ENCODE data around the gene CHPF. TPM values are rescaled to one million over a fixed set of nuclear protein-coding genes. Genes with fewer than 3 reads are reported as not detected.
A peak's percentile ranks its signal among the peaks of the same experiment; 100 is the strongest.

The CHPF gene
- total RNA-seq, 1 experiment from 2014 or later = 228 TPM

GRCh38 chr2:219490600-219491130, 52.9 kb downstream of the CHPF start:
- Histone ChIP-seq H3K4me3 (replicated peaks in 1 of 2; ENCODE audit: low read depth in 1 of 2, low read length in 2 of 2) (no peak overlapping the region), H3K27ac (ENCODE audit: low read depth, low read length) (no peak overlapping the region), H4K20me1 (ENCODE audit: insufficient read depth) (no peaks in the 10 kb centered on the region), H3K79me2 (ENCODE audit: insufficient read depth, low read length) (no peaks in the 10 kb centered on the region), H2AFZ (ENCODE audit: low read depth, low read length, poor library complexity, severe bottlenecking) (no peak overlapping the region), H3K9me2 (ENCODE audit: insufficient read depth) (no peaks in the 10 kb centered on the region), H3K36me3 (ENCODE audit: control insufficient read depth in 1 of 2, insufficient read depth in 2 of 2, low read length in 2 of 2) (no peaks in the 10 kb centered on the region), H3K9ac (ENCODE audit: low read length) (no peak overlapping the region), H3K4me1 (ENCODE audit: control insufficient read depth in 1 of 2, insufficient read depth in 2 of 2, low read length in 2 of 2) (peaks cover 6 to 7% of the 10 kb centered on the region in 2 experiments), H3K27me3 (ENCODE audit: insufficient read depth, low read length) (no peaks in the 10 kb centered on the region), H3K4me2 (ENCODE audit: low read length) (no peak overlapping the region), H3K9me3 (ENCODE audit: control insufficient read depth in 1 of 2, insufficient read depth in 1 of 2, low read depth in 1 of 2, low read length in 2 of 2) (no peaks in the 10 kb centered on the region)
- ATAC-seq (no peak), DNase-seq (ENCODE audit: low read depth, low spot score) (no peak)
- RAD21 ChIA-PET (ENCODE audit: low non-redundant PET in 1 of 2, low total read pairs in 2 of 2, uncharacterized antibody in 2 of 2, unreplicated experiment in 2 of 2) = interaction anchor here in 1 of 2 experiments (1.6 kb wide), 1 partner anchor 39 kb away, joined by 3 read pairs; no protein-coding TSS in a partner anchor
- CTCF ChIA-PET = interaction anchor here (1.7 kb wide), 1 partner anchor 30 kb away, joined by 5 read pairs; no protein-coding TSS in a partner anchor
- intact Hi-C loops (cut with micrococcal nuclease) = no loop called here
- POLR2A ChIA-PET = no interaction called here
- BruUV-seq (replicated peaks) = no TSS peak
- TF ChIP-seq ZFX (IDR thresholded peaks at IDR 0.05) (no peak), MAX (IDR thresholded peaks at IDR 0.05) (no peak), ATF3 (IDR thresholded peaks at IDR 0.05) (no peak), ZNF274 (IDR thresholded peaks at IDR 0.05; ENCODE audit: low read depth, low read length) (no peak), SRF (IDR thresholded peaks at IDR 0.05; ENCODE audit: low read depth) (no peak)

GRCh38 chr2:219490186-219490585, 53.4 kb downstream of the CHPF start:
- Histone ChIP-seq H3K4me1 (ENCODE audit: control insufficient read depth in 1 of 2, insufficient read depth in 2 of 2, low read length in 2 of 2) (peaks cover 2 to 3% of the 10 kb centered on the region in 2 experiments; a peak in 3 of 4 replicates), H3K4me2 (ENCODE audit: low read length) (no peak overlapping the region), H3K9me3 (ENCODE audit: control insufficient read depth in 1 of 2, insufficient read depth in 1 of 2, low read depth in 1 of 2, low read length in 2 of 2) (no peaks in the 10 kb centered on the region), H3K27me3 (ENCODE audit: insufficient read depth, low read length) (no peaks in the 10 kb centered on the region), H3K9ac (ENCODE audit: low read length) (no peak overlapping the region), H3K36me3 (ENCODE audit: control insufficient read depth in 1 of 2, insufficient read depth in 2 of 2, low read length in 2 of 2) (no peaks in the 10 kb centered on the region), H3K79me2 (ENCODE audit: insufficient read depth, low read length) (no peaks in the 10 kb centered on the region), H3K27ac (ENCODE audit: low read depth, low read length) (no peak overlapping the region), H3K9me2 (ENCODE audit: insufficient read depth) (no peaks in the 10 kb centered on the region), H2AFZ (ENCODE audit: low read depth, low read length, poor library complexity, severe bottlenecking) (no peak overlapping the region), H3K4me3 (replicated peaks in 1 of 2; ENCODE audit: low read depth in 1 of 2, low read length in 2 of 2) (no peak overlapping the region), H4K20me1 (ENCODE audit: insufficient read depth) (no peaks in the 10 kb centered on the region)
- TF ChIP-seq EZH2phosphoT487 (IDR thresholded peaks at IDR 0.05; ENCODE audit: borderline replicate concordance) (no peak), CTCF (IDR thresholded peaks at IDR 0.05 in 2 of 3, conservative IDR thresholded peaks at IDR 0.05 in 1 of 3; ENCODE audit: borderline replicate concordance in 1 of 3, insufficient read depth in 1 of 3, low read depth in 2 of 3, low read length in 2 of 3) (peak in 2 of 3 experiments; percentile 37 to 38; a peak in 3 of 6 replicates)
- intact Hi-C loops (cut with micrococcal nuclease) = no loop called here
- no TSS peak for BruUV-seq (replicated peaks)
- ATAC-seq (peak; percentile 43; the same call in 1 of the 2 replicates), DNase-seq (ENCODE audit: low read depth, low spot score) (no peak)
- ChIA-PET CTCF (interaction anchor here (1.7 kb wide), 1 partner anchor 30 kb away, joined by 5 read pairs; no protein-coding TSS in a partner anchor), RAD21 (ENCODE audit: low non-redundant PET in 1 of 2, low total read pairs in 2 of 2, uncharacterized antibody in 2 of 2, unreplicated experiment in 2 of 2) (no interaction called here), POLR2A (no interaction called here)

Measured in HCT116 (cell line).